ENCODE data around the gene ASTN2. TPM values are rescaled to one million over a fixed set of nuclear protein-coding genes. Genes with fewer than 3 reads are reported as not detected.

Gene ASTN2
- total and polyA plus RNA-seq, 12 donors = 1.9 to 11.1 (median 4.0) TPM

- Histone ChIP-seq H3K4me3 (peak overlapping the region in 6 of 10 donors; percentile 10 to 51 (median 46)), H3K27me3 (peaks cover 13 to 81% (median 69%) of the 10 kb centered on the region in 7 donors), H3K36me3 (no peaks in the 10 kb centered on the region), H3K4me1 (peaks cover 0 to 26% (median 11%) of the 10 kb centered on the region in 9 donors), H3K27ac (no peak overlapping the region), H3K9me3 (no peaks in the 10 kb centered on the region)
- intact Hi-C loops (cut with DNase I) = loop anchor here in 4 of 10 donors (5.0 to 10.0 kb wide), 3 partner anchors 166 to 678 kb away; no protein-coding TSS in a partner anchor
- TF ChIP-seq, protein P1, sequence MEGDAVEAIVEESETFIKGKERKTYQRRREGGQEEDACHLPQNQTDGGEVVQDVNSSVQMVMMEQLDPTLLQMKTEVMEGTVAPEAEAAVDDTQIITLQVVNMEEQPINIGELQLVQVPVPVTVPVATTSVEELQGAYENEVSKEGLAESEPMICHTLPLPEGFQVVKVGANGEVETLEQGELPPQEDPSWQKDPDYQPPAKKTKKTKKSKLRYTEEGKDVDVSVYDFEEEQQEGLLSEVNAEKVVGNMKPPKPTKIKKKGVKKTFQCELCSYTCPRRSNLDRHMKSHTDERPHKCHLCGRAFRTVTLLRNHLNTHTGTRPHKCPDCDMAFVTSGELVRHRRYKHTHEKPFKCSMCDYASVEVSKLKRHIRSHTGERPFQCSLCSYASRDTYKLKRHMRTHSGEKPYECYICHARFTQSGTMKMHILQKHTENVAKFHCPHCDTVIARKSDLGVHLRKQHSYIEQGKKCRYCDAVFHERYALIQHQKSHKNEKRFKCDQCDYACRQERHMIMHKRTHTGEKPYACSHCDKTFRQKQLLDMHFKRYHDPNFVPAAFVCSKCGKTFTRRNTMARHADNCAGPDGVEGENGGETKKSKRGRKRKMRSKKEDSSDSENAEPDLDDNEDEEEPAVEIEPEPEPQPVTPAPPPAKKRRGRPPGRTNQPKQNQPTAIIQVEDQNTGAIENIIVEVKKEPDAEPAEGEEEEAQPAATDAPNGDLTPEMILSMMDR (IDR thresholded peaks at IDR 0.05) = no peak
- DNase-seq (no peak), ATAC-seq (no peak)
- 10 to 11% methylated on average over 24 of the region's 24 CpGs for WGBS, 2 donors
Observed at GRCh38 chr9:117412841-117413240, 2.0 kb downstream of the ASTN2 start.

DNA sequence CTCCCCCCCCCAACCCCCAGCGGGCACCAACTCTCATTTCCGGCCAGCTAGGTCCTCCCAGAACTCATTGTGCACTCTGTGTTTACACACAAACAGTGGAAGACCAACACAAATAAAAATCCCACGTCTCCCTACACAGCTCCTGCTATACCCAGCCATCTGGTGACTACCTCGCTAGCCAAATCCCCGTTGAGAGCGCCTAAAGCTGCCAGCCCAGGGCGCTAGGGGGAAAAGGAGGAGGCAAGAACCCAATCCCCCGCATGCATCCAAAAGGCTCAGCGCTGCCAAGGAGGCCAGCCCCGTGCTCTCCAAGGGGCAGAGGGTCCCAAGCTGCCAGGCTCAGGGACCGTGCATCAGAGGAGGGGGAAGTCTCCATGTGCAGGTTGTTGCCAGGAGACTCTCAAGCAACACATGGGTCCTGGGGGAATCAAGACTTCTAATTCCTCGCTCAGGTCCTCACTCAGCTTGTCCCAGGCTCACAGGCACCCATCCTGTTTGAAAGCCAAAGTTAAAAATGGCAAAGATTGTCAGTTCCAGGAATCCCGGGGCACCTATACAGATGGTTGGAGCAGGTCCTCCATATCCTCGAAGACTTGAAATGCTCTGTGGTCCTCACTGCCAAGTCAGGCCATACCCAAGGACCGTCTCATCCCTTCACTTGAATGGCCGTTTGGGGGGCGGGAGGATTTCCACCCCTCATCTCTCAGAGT, 2.7 kb downstream of the ASTN2 start:
- H3K27me3 ChIP-seq = peaks cover 13 to 81% (median 62%) of the 10 kb centered on the region in 7 donors
- intact Hi-C loops (cut with DNase I) = loop anchor here in 4 of 10 donors (5.0 to 10.0 kb wide), 3 partner anchors 165 to 677 kb away; no protein-coding TSS in a partner anchor
- DNase-seq (no peak), ATAC-seq (no peak)
- 29% methylated on average over 17 of the region's 17 CpGs for WGBS, 2 donors
- no peak overlapping the region for H3K27ac ChIP-seq
- H3K4me3 ChIP-seq = peak overlapping the region in 1 of 10 donors; percentile 10
- H3K4me1 ChIP-seq = peaks cover 0 to 26% (median 11%) of the 10 kb centered on the region in 9 donors
- TF ChIP-seq, protein P1 (IDR thresholded peaks at IDR 0.05) = no peak
- H3K9me3 ChIP-seq = no peaks in the 10 kb centered on the region
- no peaks in the 10 kb centered on the region for H3K36me3 ChIP-seq

DNA sequence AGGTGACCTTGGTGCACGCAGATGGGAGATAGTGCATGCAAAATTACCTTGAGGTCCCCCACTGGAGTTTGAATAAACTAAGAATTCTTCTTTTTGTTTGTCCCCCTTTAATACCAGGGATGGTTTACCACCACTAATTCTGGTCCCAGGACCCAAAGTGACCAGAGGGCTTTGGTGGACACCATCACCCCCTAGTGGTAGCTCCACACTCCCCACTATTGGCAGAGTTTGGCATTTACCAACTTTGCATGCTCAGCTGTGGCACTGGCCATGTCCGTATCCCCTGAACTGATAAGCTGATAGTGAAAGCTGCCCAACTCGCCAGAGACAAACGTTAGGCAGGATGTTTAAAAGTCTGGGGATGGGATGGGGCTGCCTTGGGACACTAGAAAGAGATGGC, 3.3 kb downstream of the ASTN2 start:
- peaks cover 0 to 26% (median 11%) of the 10 kb centered on the region in 9 donors for H3K4me1 ChIP-seq
- TF ChIP-seq, protein P1 (IDR thresholded peaks at IDR 0.05) = peak; percentile 10 to 63 (median 53)
- ATAC-seq (peak in 4 of 8 donors; percentile 36 to 61 (median 53)), DNase-seq (peak in 1 of 2 donors; percentile 28)
- intact Hi-C loops (cut with DNase I) = loop anchor here in 4 of 10 donors (5.0 to 10.0 kb wide), 3 partner anchors 164 to 677 kb away; no protein-coding TSS in a partner anchor
- no peaks in the 10 kb centered on the region for H3K9me3 ChIP-seq
- H3K36me3 ChIP-seq = no peaks in the 10 kb centered on the region
- H3K4me3 ChIP-seq = no peak overlapping the region
- peaks cover 13 to 79% (median 57%) of the 10 kb centered on the region in 7 donors for H3K27me3 ChIP-seq
- 8 to 9% methylated on average over 4 of the region's 4 CpGs for WGBS, 2 donors
- no peak overlapping the region for H3K27ac ChIP-seq

- TF ChIP-seq, protein P1 (IDR thresholded peaks at IDR 0.05) = no peak
- DNase-seq (no peak), ATAC-seq (no peak)
- H3K4me3 ChIP-seq = no peak overlapping the region
- peaks cover 13 to 67% (median 41%) of the 10 kb centered on the region in 7 donors for H3K27me3 ChIP-seq
- H3K9me3 ChIP-seq = no peaks in the 10 kb centered on the region
- intact Hi-C loops (cut with DNase I) = loop anchor here in 1 of 10 donors (10.0 kb wide), 1 partner anchor 155 kb away; no protein-coding TSS in a partner anchor
- no peaks in the 10 kb centered on the region for H3K36me3 ChIP-seq
- no peak overlapping the region for H3K27ac ChIP-seq
- WGBS, 2 donors = 55 to 59% methylated on average over 5 of the region's 5 CpGs
- peaks cover 0 to 18% (median 11%) of the 10 kb centered on the region in 9 donors for H3K4me1 ChIP-seq
Observed at GRCh38 chr9:117409321-117409720, 5.5 kb downstream of the ASTN2 start.
